COLO829 (cell line): ENCODE measurements around the gene TOMM40L.
A peak's percentile ranks its signal among the peaks of the same experiment; 100 is the strongest.

Source experiments
- DNase-seq: peaks from one replicate; pipeline ENCODE4 v3.0.0; 2012; ENCODE audit warnings: low spot score

Gene TOMM40L

DNA sequence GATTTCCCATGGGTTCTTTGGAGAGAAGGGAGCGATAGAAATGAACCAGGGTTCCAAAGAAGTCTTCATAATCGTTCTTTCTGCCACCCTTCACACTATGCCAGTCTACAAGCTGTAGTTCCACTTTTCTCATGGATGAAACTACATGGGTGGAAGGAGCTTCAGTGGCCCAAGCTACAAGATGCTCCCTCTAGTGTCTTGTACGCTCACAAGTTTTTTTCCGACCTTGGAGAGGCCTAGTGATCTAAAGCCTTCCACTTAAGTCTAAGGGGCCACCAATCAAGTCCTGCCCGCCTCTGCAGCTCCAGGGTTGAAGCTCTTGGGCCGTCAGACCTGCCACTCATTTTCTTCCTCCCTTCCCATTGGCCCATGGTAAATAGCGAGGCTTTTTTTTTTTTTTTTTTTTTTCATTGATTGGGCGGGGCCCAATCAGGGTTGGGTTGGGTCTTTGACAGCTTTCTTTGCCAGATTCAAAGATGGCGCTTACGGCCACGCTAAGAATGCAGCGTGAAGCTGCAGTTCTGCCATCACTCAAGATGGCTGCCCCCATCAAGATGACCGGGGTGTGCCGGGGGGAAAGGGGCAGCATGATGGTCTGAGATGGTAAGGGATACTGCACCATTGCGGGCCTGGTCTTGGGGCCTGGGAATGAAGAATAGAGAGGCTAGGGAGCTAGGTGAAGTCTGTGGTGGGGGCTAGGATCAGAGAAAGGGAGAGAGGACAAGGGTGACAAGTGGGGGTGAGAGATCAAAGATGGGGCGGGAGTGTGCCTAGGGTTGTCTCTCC, at the start of gene TOMM40L:
Gene TOMM40L (plus strand): TSS at position 527 of the 786 bp plus-strand sequence. CDS start 430 bp downstream, outside the sequence.
- DNase-seq = peak; percentile 100

DNA sequence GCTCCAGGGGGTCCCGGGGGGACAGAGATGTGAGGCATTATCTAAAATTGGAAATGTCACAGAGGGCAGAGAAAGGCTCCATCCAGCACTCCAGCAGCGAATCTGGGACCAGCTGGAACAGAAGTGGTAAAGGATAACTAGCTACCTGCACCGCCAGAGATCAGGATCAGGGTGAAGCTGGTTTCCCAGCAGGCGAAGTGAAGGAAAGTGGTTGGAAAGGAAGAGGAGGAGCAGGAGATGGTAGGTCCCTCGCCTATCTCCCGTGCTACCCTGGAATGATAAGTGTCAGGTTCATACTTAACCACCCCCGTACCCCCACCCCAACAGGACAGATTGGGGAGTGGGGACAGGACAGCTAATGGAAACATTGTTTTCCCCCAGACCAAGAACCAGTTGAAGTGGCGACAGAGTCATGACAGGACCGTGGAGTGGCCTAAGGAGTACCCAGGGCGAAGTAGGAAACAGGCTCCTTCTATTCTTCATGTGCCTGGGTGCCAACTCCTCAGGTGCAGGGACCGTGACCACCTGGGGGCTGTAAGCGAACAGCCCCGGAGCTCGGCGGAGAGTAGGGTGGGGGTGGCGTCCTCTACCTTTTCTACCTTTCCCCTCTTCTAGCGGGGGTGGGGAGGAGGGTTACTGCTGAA, 49.3 kb upstream of the TOMM40L start:
- DNase-seq = no peak

DNA sequence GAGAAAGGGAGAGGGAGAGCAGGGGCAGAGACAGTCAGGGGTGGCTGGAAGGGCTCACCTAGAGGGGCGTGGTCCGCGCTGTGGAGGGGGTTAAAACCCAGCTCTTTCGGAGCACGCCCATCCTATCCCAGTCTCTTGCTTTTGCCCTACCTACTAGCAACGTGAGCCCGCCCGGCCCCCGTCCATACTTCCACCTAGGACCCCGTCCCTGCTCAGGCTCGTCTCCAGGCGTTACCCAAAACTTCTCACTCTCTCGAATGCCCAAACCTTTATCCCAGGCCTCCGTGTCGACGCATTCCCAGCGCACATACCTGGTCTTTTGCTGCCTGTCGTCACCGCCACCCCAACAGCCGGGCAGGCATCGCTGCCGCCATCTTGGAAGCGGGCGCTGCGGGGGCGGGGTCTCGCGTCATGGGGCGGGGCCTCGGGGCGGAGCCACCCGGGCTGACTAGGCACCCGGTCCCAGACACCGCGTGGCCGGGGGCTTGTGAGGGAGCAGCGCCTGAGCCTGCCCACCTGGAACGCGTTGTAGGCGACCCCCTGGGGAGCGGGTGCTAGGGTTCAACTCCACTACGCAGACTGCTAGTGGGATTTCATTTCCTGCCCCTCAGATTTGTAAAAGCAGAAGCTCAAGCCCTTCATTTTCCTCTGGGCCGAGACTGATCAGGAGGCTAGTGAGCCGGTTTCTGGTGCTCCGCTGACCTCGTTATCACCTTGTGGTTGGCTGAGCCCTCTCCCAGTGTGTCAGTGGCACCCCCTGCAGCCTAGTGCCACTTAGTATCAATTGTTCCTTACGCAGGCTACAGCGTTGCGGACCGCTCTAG, 48.5 kb upstream of the TOMM40L start, which contains the start of gene B4GALT3:
Gene B4GALT3 (minus strand): TSS at position 396 of the 824 bp plus-strand sequence. CDS start 1,447 bp downstream, outside the sequence.
- DNase-seq = peak; percentile 98

DNA sequence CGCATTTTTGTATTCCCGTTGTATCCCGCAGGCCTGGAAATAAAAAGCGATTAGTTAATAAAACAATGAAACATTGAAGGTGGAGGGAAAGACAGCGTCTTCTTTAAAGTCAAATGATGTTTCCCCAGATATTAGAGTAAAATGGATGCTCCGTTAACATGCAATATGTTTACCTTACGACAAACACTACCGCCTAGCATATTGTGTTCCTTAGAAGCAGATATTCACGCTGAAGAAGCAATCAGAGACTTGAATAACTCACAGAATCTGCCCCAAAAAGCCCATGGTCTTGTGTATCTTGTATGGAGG, 48.0 kb upstream of the TOMM40L start:
- DNase-seq = no peak

DNA sequence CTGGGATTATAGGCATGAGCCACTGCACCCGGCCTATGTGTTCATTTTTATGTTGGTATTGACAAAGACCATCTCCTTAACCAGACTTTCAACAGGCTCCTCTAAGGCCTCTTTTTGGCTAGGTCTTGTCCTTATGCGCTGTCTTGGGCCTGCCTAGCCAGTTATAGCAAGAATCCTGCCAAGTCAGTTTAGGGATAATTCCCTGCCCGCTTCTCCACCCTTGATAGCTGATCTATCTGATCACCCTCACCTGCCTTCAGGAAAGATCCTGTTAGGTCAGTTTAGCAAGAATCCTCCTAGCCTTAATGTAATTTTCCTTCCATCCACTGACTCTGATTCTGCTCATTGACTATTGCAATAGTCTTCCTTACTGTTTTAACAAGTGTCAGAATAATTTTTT, 46.2 kb upstream of the TOMM40L start:
- DNase-seq = no peak

DNA sequence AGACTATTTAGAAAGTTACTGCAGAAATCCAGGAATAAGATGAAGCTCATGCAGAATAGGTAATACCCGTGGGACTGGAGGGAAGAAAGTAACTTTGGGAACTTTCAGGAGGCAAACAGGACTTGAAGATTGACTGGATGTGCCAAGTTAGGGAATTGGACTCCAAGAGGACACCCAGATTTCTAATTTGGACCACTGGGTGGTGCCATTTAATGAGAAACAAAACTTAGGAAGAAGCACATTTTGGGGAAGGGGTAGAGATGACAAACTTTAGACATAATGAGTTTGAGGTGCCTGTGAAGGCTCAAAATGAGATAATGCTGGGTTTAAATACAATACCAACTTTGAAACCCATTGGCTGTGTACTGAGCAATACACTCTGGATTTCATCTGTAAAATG, 45.2 kb upstream of the TOMM40L start:
- no peak for DNase-seq

DNA sequence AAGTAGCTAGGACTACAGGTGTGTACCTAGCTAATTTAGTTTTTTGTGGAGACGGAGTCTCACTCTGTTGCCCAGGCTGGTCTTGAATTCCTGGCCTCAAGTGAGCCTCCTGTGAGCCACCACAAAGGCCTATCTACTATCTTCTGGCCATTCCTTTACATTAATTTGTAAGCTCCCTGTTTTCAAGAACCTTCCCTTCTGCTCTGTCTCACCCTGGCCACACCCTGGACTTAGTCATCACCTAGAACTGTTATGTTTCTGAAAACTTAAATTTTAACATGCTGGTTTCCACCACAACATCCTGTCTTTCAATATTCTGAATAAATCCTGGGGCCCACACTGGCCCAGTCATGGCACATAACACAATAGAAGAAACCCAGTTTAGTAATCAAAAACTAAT, 43.6 kb upstream of the TOMM40L start:
- DNase-seq = no peak

DNA sequence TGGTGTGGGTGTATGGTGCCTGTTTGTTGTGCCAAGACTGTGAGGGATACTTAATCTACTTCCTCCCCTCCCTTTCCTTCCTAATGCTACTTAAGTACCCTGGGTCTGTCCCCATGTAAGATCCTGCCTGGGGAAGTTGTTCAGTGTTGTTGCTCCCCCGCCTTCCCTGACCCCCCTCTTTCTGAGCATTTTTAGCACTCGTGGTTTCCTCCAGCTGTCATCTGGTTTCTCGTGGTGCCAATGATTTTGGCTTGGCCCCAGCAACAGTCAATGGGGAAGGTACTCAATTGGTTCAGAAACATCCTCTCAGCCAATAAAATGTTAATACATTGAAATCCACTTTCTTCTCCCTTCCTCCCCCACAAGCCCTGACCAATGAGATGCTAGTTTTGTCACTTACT, 40.6 kb upstream of the TOMM40L start:
- DNase-seq = peak; percentile 50

DNA sequence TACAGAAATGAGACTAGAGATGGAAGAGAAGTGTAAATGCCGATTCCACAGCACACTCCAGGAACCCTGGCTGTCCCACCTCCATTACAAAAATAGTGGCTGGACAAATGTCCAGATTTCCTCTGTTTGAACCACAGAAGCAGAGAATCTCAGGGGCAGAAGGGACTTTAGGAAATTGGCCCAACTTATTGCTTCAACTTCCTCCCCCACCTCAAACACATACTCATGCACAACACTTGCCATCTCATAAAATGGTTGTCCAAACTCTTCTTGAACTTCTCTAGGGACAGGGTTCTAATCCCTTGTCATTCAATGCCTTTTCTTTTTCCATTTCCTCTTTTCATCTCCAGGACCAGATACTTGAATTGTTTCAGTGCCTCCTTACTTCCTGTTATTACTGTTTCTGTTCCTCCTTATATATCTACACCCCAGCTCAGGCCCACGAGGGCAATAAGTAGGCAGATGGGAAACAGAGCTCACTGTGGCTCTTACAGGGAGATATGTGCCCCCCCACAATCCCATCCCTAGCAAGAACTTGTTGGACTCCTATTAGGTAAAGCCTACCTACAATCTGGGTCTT, 40.0 kb upstream of the TOMM40L start:
- no peak for DNase-seq

DNA sequence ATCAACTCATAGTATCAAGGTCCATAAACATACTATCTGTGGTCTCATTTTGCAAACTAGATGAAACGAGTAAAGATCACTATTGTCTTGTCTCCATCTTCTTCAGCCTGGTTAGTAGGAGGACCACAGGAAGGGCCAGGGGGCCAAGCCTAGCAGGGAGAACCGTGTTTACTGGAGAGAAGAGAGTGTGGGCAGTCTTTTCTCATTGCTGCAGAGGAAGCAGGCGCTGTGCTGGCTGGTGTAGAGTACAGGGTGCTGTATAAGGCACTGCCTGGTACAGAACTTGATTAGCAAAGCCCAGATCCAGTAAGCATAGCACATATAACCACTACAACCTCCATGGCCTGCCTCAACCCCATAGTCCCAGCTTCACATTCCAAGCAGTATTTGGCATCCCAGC, 38.5 kb upstream of the TOMM40L start:
- DNase-seq = no peak

DNA sequence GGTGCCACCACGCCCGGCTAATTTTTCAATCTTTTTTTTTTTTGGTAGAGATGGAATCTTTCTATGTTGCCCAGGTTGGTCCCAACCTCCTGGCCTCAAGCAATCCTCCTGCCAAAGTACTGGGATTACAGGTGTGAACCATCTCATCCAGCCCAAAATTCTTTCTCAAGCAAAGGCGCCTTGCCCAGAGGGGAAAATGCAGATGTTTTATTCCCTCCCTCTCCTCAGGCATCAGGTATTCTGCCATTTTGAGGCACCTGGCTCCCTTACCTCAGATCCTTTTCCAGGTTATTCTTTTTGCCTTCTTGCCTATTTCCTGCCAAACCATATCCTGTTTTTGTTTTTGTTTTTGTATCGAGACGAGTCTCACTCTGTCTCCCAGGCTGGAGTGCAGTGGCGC, 37.5 kb upstream of the TOMM40L start:
- DNase-seq = no peak

DNA sequence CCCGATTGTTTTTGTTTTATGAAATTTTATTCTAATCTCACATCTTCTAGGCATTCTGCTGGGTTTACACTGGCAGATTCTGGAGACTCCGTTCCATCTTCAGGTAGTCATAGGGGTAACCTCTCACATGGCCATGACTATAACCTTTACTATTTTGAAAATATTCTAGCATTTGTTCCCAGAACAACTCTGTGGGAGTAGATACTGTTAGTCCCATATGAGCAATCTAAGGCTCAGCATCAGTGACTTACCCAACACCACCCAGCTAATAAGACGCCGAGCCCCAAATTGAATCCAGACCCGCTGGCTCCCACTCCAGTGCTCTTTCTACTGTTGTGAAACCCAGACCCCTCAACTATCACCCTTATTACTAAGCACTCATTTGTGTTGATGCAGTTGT, 36.8 kb upstream of the TOMM40L start:
- DNase-seq = no peak

DNA sequence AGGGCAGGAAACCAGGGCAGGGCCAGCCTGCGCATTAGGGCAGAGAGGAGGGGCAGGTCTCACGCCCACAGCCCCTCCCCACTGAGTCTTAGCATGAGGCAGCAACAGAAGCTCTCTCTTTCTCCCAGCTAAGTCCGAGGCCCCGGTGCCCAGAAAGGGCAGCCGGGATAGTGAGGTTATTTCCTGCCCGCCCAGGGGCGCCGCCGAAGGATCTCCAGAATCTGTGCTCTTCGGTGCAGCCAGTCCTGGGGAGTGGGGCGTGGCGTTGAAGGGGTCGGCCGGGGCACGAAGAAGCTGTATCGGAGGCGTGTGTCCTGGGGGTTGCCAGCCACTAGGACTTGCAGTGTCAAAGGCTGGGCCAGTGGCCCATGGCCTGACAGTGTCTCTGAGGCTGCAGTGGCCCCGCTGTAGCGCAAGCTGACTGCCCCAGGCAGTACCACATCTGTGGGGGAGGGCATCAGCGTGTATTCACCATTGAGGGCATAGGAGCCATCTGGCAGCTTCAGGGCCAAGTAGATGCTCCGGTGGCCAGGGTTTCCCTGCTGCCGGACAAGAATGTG, 34.8 kb upstream of the TOMM40L start:
- no peak for DNase-seq

DNA sequence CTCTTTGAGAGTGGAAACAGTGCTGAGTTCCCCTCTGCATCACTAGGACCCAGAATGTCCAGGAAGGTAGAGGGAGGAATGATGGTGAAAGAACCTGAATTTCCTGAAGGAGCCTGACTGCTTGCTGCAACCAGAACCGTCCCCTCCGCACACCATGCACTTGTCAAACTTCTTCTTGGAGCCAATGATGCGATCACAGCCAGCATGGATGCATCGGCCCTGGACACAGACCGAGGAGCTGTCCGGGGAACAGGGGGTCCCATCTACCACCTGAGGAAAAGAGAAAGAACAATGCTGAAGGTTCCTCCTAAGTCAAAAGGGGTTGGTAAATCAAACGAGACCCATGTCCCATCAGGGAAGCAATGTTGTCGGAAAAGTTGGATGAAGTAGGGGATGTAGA, 33.9 kb upstream of the TOMM40L start:
- no peak for DNase-seq

DNA sequence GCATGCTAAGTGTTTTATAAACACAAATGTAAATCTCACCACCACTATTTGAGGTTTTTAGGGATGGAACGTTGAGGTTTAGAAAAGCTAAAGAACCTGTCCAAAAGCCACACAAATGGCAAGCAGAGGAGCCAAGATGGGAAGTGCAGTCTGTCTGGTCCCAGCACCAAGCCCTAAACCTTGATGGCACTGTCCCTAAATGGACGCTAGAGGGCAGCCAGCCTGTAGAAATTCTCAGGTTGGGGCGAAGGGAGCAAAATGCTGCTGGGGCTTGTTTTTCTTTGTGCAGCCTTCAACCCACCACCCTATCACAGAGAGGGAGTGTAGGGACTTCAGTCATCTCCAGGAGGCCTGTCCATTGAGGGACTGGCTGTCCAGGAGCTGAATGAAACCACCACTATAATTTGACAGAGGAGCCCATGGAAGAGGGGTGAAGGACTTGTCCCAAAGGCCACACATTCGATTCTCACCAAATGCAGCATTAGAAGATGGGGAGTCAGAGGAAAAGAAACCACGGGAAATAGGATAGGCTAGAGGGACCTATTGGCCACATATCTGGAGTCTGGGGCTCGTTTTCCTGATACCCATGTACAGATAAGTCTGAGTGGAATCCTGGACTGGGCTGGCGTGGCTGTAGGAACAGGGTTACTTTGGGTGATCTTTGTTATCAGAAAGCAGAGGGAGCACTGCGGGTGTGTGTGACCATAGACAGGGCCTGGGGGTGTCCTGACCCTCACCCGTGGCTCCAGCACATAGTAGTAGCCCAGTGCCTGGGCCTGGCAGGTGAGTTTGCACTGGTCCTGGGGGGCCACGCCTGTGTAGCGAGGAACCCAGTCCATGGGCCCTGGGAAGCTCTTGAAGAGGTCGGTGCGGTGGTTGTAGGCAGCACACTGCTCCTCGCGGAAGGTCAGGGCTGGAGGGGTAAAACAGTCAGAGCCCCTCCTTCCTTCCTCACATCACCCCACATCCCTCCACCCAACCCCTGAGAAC, 33.1 kb upstream of the TOMM40L start:
- peak; percentile 91 for DNase-seq

DNA sequence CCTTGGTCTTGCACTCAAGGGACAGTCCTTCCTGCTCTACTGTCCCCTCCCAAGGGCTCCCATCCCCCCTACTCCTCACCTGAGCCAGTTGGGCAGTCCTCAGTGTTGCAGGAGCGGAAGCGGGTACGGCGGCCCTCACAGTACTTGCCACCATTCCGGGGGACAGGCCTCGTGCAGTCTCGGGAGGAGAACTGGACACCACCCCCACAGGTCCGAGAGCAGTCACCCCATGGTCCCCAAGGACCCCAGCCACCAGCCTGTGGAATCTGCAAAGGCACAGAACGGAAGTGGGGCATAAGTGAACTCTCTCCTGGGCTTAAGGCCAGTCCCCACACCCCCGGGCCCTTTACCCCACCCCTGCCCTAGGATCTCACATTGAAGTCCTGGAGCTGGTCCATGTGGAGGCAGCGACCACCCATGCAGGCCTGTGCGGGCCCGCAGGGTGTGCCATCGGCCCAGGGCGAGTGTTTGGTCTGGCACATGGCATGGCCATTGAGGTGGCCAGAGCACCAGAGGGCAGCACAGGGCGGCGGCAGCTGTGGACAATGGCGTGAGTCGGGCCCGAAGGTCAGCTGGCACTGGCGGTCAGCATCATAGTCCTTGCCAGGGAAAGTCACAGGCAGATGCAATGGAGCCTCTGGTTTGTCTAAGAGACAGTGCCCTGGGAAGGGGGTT, 32.2 kb upstream of the TOMM40L start:
- DNase-seq = no peak

DNA sequence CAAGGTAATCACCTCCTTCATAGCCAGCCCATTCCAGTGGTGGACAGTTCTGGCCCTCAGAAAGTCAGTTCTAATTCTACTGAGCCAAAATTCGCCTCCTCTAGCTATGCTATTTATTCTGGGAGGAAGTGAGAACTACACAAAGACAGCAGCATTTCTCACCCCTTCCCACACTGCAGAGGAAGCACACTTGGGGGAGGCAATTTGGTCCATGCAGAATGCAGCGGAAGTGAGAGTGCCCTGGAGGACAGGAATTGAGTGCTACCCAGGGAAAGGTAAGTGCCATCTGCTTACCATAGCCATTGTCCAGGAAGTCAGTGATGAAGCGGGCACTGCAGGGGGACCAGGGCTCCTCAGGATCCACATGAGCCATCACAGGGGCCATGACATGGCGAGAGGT, 30.7 kb upstream of the TOMM40L start:
- no peak for DNase-seq

DNA sequence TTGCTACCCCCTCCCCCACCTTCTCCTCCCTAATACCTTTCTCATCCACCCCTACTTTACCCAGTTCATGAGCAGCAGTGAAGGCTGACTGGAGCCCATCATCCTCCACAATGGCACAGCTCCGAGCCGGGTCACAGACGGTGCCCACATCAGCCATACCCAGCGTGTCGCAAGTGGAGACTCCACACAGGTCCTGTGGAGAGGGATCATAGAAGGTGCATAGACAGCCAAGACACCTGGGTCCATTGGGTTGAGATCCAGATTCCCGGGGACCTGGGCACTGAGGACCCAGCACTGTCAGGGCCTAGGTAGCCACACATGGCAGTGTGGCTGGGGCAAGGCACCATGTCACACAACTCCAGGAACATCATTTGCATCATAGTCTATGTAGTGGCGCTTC, 29.7 kb upstream of the TOMM40L start:
- DNase-seq = no peak

DNA sequence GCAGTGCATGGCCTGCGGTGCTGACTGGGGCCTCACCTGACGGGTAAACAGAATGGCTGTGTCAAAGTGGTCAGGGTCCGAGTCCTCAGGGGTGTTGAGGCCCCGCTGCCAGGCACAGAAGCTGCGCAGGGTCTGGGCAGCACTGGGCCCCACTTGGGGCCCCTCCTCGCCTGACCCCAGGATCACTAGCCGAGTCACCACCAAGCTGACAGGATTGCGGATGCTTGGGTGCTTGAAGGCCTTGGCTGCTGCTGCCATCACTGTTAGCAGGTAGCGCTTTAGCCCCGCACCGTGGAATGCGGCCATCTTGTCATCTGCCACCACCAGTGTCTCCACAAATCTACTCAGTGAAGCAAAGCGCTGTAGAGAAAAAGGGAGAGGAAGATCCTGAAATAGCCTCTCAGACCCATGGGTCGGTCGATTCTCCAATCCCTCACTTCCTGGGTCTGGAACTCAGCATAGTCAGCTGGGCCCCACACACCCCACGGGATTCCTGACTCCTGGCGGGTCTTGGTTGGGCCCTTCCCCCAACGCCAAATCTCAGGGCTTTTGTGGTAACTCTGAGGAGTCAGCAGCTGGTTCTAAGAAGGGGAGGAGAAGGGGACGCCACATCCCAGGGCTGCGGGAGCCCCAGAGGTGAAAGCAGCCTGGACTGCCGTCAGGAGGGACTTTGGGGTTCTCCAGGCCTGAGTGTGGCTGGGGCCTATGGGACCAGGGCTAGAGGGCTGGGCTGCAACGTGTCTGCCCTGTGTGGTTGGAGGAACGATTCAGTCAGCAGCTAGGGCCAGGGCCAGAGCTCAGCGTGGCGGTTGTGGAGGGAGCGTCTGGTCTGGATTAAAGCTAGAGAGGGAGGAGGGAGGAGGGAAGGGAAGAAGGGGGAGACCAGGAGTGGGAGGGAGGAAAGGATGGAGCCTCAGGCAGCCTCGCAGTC, 29.1 kb upstream of the TOMM40L start:
- DNase-seq = no peak
